Fibroblast of skin of back (primary cell): Measurements from ENCODE around the gene CMYA5.

Experiments
- DNase-seq: peaks from one replicate; pipeline ENCODE4 v3.0.0-alpha.2; 2013

The CMYA5 gene

GRCh38 chr5:79837761-79838551, 148.3 kb downstream of the CMYA5 start:
- no peak for DNase-seq

- DNase-seq: no peak
These were observed 150.7 kb downstream of the CMYA5 start for GRCh38 chr5:79840084-79840990.

GRCh38 chr5:79841172-79841571, 151.5 kb downstream of the CMYA5 start:
- DNase-seq: no peak

- no peak for DNase-seq
These were observed 152.6 kb downstream of the CMYA5 start for GRCh38 chr5:79842006-79842881.

- DNase-seq: no peak
These were observed 153.4 kb downstream of the CMYA5 start for GRCh38 chr5:79842991-79843390.

- no peak for DNase-seq
These were observed 154.1 kb downstream of the CMYA5 start for GRCh38 chr5:79843450-79844388.

GRCh38 chr5:79844571-79844970, 154.9 kb downstream of the CMYA5 start:
- DNase-seq: no peak

GRCh38 chr5:79845448-79846197, 156.0 kb downstream of the CMYA5 start:
- peak; percentile 86 for DNase-seq

GRCh38 chr5:79846198-79846521, 156.5 kb downstream of the CMYA5 start:
- DNase-seq: no peak

GRCh38 chr5:79847561-79847960, 157.9 kb downstream of the CMYA5 start:
- no peak for DNase-seq

- DNase-seq: no peak
These were observed 159.4 kb downstream of the CMYA5 start for GRCh38 chr5:79849061-79849460.
